C4-2B (cell line): ENCODE data around the gene SLC4A9.

Source experiments
- ZFX ChIP-seq: fragments of 450-650 bp; IDR thresholded peaks from 2 replicates; pipeline ENCODE4 v1.6.1; 2017
- TF ChIP-seq, protein P1 (sequence below): fragments of 450-650 bp; conservative IDR thresholded peaks from 2 replicates; pipeline ENCODE4 v1.5.1; 2017; ENCODE audit warnings: mild to moderate bottlenecking

DNA sequence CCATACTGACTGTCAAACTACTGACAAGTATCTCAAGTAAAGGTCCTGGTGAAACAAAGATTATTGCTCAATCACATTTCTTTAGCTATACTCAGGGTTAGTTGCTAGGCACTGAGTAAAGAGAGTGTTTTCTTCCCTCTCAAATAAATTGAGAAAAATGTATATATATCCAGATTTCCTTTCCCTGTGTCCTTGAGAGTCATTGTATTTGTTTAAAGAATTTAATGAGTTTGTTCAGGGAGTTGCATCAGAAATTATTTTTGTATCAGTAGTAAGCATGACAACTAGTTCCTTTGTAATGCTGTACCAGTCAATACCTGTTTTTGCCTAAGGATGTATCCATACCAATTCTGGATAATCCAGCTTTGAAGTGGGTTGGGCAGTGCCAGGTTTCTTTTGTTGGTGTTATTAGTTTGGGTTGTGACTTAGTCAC, 38.4 kb downstream of the SLC4A9 start:
- TF ChIP-seq, protein P1, sequence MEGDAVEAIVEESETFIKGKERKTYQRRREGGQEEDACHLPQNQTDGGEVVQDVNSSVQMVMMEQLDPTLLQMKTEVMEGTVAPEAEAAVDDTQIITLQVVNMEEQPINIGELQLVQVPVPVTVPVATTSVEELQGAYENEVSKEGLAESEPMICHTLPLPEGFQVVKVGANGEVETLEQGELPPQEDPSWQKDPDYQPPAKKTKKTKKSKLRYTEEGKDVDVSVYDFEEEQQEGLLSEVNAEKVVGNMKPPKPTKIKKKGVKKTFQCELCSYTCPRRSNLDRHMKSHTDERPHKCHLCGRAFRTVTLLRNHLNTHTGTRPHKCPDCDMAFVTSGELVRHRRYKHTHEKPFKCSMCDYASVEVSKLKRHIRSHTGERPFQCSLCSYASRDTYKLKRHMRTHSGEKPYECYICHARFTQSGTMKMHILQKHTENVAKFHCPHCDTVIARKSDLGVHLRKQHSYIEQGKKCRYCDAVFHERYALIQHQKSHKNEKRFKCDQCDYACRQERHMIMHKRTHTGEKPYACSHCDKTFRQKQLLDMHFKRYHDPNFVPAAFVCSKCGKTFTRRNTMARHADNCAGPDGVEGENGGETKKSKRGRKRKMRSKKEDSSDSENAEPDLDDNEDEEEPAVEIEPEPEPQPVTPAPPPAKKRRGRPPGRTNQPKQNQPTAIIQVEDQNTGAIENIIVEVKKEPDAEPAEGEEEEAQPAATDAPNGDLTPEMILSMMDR = no peak
- TF ChIP-seq ZFX = no peak
